Measurements from ENCODE around the gene SERPING1. TPM values are rescaled to one million over a fixed set of nuclear protein-coding genes. Genes with fewer than 3 reads are reported as not detected.

SERPING1 gene
- polyA plus RNA-seq, 1 experiment, result 15.2 TPM

DNA sequence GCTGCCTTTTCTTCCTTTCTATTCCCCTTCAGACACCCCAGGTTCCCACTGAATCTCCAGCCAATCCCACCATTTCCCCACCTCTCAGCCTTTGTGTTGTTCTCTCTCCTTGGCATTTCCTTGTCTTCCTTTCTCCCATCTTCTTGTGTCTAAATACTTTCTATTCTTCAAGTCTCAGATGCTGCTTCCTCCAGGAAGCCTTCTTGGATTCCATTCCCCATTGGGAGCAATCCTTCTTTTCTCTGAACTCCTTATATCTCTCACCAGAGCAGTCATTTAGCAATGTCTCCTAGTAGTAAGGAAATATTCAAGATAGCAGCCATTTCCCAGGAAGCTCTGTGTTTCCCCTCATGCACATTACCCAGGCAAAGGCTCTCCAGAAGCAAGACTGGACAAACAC lies 36.8 kb downstream of the SERPING1 start:
- CTCF ChIA-PET, result interaction anchor here (1.0 to 2.4 kb wide), 3 partner anchors 10 to 67 kb away, joined by 4 to 14 read pairs (median 9); partner anchors contain the start of gene UBE2L6
- Histone ChIP-seq H3K27me3 (ENCODE audit: control insufficient read depth, insufficient read depth, low read length) (peaks cover 17% of the 10 kb centered on the region), H3K9me3 (ENCODE audit: control insufficient read depth, insufficient read depth, low read length) (no peaks in the 10 kb centered on the region), H3K4me3 (ENCODE audit: low read depth, low read length) (no peak overlapping the region), H3K27ac (ENCODE audit: low read depth, low read length) (no peak overlapping the region)
- POLR2A ChIA-PET, result no interaction called here
- TF ChIP-seq, protein P1, sequence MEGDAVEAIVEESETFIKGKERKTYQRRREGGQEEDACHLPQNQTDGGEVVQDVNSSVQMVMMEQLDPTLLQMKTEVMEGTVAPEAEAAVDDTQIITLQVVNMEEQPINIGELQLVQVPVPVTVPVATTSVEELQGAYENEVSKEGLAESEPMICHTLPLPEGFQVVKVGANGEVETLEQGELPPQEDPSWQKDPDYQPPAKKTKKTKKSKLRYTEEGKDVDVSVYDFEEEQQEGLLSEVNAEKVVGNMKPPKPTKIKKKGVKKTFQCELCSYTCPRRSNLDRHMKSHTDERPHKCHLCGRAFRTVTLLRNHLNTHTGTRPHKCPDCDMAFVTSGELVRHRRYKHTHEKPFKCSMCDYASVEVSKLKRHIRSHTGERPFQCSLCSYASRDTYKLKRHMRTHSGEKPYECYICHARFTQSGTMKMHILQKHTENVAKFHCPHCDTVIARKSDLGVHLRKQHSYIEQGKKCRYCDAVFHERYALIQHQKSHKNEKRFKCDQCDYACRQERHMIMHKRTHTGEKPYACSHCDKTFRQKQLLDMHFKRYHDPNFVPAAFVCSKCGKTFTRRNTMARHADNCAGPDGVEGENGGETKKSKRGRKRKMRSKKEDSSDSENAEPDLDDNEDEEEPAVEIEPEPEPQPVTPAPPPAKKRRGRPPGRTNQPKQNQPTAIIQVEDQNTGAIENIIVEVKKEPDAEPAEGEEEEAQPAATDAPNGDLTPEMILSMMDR (IDR thresholded peaks at IDR 0.05; ENCODE audit: low read depth, low read length), result no peak
- DNase-seq (ENCODE audit: low read depth, low spot score), result no peak

DNA sequence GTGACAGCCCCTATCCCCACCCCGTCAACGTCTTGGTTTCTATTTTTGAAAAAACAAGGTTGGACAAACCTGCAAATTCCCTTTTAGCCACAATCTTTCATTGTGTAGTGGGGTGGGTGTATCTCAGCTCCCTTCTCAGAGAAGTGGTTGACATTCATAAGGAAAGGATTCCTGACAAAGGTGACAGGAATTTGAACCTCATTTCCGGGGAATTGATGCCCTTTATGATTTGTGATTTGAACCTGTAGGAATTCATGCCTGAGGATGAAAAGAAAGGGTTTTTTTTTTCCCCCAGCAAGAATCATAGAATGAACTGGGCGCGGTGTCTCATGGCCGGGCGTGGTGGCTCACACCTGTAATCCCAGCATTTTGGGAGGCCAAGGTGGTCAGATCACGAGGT lies 37.8 kb downstream of the SERPING1 start:
- H3K4me3 ChIP-seq (ENCODE audit: low read depth, low read length), result no peak overlapping the region
- no peak overlapping the region for H3K27ac ChIP-seq (ENCODE audit: low read depth, low read length)
- DNase-seq (ENCODE audit: low read depth, low spot score), result no peak
- TF ChIP-seq, protein P1 (IDR thresholded peaks at IDR 0.05; ENCODE audit: low read depth, low read length), result no peak
- H3K9me3 ChIP-seq (ENCODE audit: control insufficient read depth, insufficient read depth, low read length), result no peaks in the 10 kb centered on the region
- CTCF ChIA-PET, result interaction anchor here (1.7 to 2.4 kb wide), 2 partner anchors 9 to 67 kb away, joined by 9 to 14 read pairs; partner anchors contain the start of gene UBE2L6
- POLR2A ChIA-PET, result no interaction called here
- H3K27me3 ChIP-seq (ENCODE audit: control insufficient read depth, insufficient read depth, low read length), result peaks cover 15% of the 10 kb centered on the region

DNA sequence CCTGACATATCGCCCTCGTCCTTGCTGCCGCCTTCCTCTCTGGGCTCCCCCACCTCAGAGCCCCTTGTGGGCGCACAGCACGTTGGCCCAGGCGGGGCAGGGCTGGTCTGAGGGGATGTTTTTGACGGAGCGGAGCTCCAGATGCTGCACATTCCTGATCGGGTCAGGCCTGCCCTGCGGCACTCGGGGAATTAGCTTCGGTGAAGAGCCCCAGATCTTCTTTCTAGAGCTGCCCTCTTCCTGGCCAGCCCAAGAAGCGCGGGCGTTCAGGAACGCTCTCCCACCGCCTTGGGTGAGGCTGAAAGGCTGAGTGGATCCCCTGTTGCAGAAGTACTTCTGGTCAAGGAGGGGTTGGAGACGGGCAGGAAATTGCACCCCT lies 40.1 kb downstream of the SERPING1 start:
- Histone ChIP-seq H3K27me3 (ENCODE audit: control insufficient read depth, insufficient read depth, low read length) (peaks cover 7% of the 10 kb centered on the region), H3K9me3 (ENCODE audit: control insufficient read depth, insufficient read depth, low read length) (no peaks in the 10 kb centered on the region), H3K27ac (ENCODE audit: low read depth, low read length) (no peak overlapping the region), H3K4me3 (ENCODE audit: low read depth, low read length) (peak overlapping the region; percentile 99)
- TF ChIP-seq, protein P1 (IDR thresholded peaks at IDR 0.05; ENCODE audit: low read depth, low read length), result no peak
- no peak for DNase-seq (ENCODE audit: low read depth, low spot score)
- ChIA-PET POLR2A (no interaction called here), CTCF (interaction anchor here (0.8 to 2.7 kb wide), 2 partner anchors 9 to 69 kb away, joined by 3 to 15 read pairs; partner anchors contain the start of gene UBE2L6)

DNA sequence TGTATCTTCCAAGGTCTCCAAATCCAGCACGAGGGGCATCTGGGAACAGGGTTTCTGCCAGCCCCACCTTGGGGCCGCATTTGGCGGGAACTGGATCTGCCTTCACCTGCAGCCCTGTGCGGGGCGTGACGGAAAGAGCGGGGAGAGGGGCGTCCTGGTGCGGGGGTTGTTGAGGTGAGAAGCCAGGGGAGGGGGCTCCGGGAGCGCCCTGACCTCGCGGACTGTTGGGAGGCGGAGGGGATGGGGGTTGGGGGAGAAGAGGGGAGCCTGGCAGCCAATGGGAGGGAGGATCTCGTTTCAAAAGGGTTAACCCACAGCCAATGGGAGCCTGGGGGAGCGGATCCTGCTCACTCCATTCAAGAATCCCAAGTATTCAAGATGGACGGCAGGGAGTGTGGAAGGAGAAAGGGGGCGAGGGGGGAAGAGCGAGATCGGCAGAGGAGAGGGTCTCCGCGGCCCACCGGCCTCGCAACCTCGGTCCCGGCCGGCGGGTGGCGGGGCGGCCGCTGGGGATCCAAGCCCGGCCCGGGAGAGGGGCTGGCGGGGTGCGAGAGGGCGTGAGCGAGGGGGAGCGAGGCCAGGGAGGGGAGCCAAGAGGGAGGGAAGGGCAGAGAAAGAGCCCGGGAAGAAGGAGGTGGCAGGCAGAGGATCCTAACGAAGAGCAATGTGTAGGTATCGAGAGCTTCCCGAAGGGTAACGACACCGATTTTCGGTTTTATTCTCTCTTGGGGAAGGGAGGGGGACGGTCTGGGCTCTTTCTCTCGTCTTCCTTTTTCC lies 40.7 kb downstream of the SERPING1 start:
- ChIA-PET CTCF (interaction anchor here (2.7 to 4.6 kb wide), 2 partner anchors 70 to 180 kb away, joined by 15 to 50 read pairs; partner anchors contain the start of gene UBE2L6), POLR2A (interaction anchor here (1.9 kb wide), 1 partner anchor 70 kb away, joined by 11 read pairs; the partner anchor contains the start of gene UBE2L6)
- Histone ChIP-seq H3K4me3 (ENCODE audit: low read depth, low read length) (peak overlapping the region; percentile 99), H3K9me3 (ENCODE audit: control insufficient read depth, insufficient read depth, low read length) (no peaks in the 10 kb centered on the region), H3K27me3 (ENCODE audit: control insufficient read depth, insufficient read depth, low read length) (peaks cover 4% of the 10 kb centered on the region), H3K27ac (ENCODE audit: low read depth, low read length) (peak overlapping the region; percentile 73)
- DNase-seq (ENCODE audit: low read depth, low spot score), result peak; percentile 58
- TF ChIP-seq, protein P1 (IDR thresholded peaks at IDR 0.05; ENCODE audit: low read depth, low read length), result no peak

DNA sequence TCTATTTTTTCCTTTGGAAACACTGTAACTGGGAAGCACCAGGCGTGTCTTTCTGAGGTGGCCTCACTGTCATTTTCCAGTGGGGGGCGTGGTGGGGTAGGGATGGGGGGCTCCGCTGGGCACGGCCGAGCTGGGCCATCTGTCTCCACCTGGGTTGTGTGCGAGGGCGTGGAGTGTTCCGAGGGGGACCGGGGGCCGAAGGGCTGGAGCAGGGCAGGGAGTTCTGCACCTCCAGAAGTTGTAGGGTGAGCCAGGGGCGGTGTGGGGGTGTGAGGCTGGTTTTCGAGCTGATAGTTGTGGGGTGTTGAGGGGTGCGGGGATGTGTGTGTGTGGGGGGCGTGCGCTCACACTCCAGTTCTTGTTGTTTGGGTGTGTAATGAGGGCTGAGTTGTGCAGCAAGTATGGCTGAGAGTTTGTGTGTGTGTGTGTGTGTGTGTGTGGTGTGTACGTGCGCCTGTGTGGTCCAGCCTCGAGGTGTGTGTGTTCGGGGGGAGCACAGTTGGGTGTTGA lies 41.4 kb downstream of the SERPING1 start:
- no peak for DNase-seq (ENCODE audit: low read depth, low spot score)
- ChIA-PET CTCF (interaction anchor here (1.3 to 7.1 kb wide), 6 partner anchors 68 to 314 kb away, joined by 3 to 227 read pairs (median 37); partner anchors contain the start of genes TIMM10 and UBE2L6), POLR2A (interaction anchor here (1.9 to 2.9 kb wide), 2 partner anchors 10 to 71 kb away, joined by 8 to 11 read pairs; partner anchors contain the start of genes UBE2L6 and YPEL4)
- Histone ChIP-seq H3K4me3 (ENCODE audit: low read depth, low read length) (peak overlapping the region; percentile 99), H3K27me3 (ENCODE audit: control insufficient read depth, insufficient read depth, low read length) (peaks cover 4% of the 10 kb centered on the region), H3K9me3 (ENCODE audit: control insufficient read depth, insufficient read depth, low read length) (no peaks in the 10 kb centered on the region), H3K27ac (ENCODE audit: low read depth, low read length) (peak overlapping the region; percentile 73)
- TF ChIP-seq, protein P1 (IDR thresholded peaks at IDR 0.05; ENCODE audit: low read depth, low read length), result no peak

All from AG04450 (cell line).